ENCODE results near the gene SMIM3. TPM values are rescaled to one million over a fixed set of nuclear protein-coding genes. Genes with fewer than 3 reads are reported as not detected.
"Not testable (repeated sequence)": the region's sequence is repeated elsewhere in the genome, so short reads cannot be mapped to it uniquely, and the experiment has no call there.

Gene SMIM3
- total and polyA plus RNA-seq, 4 experiments from 2014 or later: 7.9 to 19.7 (median 13.7) TPM

- DNase-seq: peak in 1 of 5 donors; percentile 7
- H3K9me3 Mint-ChIP-seq; POLR2A ChIA-PET (ENCODE audit: partially characterized antibody); H3K36me3 ChIP-seq (ENCODE audit: insufficient read depth, low read length); H3K27me3 ChIP-seq (ENCODE audit: insufficient read depth, low read length); H3K9me3 ChIP-seq (ENCODE audit: control insufficient read depth in 1 of 2, low read length in 2 of 2); intact Hi-C loops (cut with micrococcal nuclease); H3K27me3 Mint-ChIP-seq; H3K27ac ChIP-seq (ENCODE audit: low read depth, low read length); CTCF ChIA-PET (ENCODE audit: partially characterized antibody); H3K4me3 ChIP-seq (ENCODE audit: low read length in 2 of 2): not testable (repeated sequence)
- peak overlapping the region; percentile 4 to 80 (median 64) for H3K4me3 Mint-ChIP-seq
- H3K4me1 Mint-ChIP-seq: peaks cover 43 to 80% (median 55%) of the 10 kb centered on the region in 4 donors
- H3K36me3 Mint-ChIP-seq: peaks cover 37 to 44% of the 10 kb centered on the region in 2 donors
- H3K27ac Mint-ChIP-seq: peak overlapping the region; percentile 19 to 93 (median 58)
- H3K4me1 ChIP-seq (ENCODE audit: insufficient read depth, low read length): peaks cover 16% of the 10 kb centered on the region
Observed at GRCh38 chr5:150742455-150743141, 36.0 kb upstream of the SMIM3 start.

- H3K9me3 ChIP-seq (ENCODE audit: control insufficient read depth in 1 of 2, low read length in 2 of 2); H3K36me3 ChIP-seq (ENCODE audit: insufficient read depth, low read length); H3K27ac ChIP-seq (ENCODE audit: low read depth, low read length); H3K27me3 Mint-ChIP-seq; H3K9me3 Mint-ChIP-seq; intact Hi-C loops (cut with micrococcal nuclease); CTCF ChIA-PET (ENCODE audit: partially characterized antibody); POLR2A ChIA-PET (ENCODE audit: partially characterized antibody); DNase-seq; H3K27me3 ChIP-seq (ENCODE audit: insufficient read depth, low read length); H3K4me3 ChIP-seq (ENCODE audit: low read length in 2 of 2): not testable (repeated sequence)
- peaks cover 11% of the 10 kb centered on the region for H3K4me1 ChIP-seq (ENCODE audit: insufficient read depth, low read length)
- H3K36me3 Mint-ChIP-seq: peaks cover 34 to 41% of the 10 kb centered on the region in 2 donors
- peaks cover 40 to 75% (median 51%) of the 10 kb centered on the region in 4 donors for H3K4me1 Mint-ChIP-seq
- peak overlapping the region in 2 of 8 donors; percentile 78 to 80 for H3K4me3 Mint-ChIP-seq
- peak overlapping the region in 3 of 7 donors; percentile 8 to 93 (median 83) for H3K27ac Mint-ChIP-seq
Observed at GRCh38 chr5:150743142-150743488, 35.4 kb upstream of the SMIM3 start.

GRCh38 chr5:150750469-150750868, 28.1 kb upstream of the SMIM3 start:
- no peak for DNase-seq
- peaks cover 24% of the 10 kb centered on the region for H3K36me3 ChIP-seq (ENCODE audit: insufficient read depth, low read length)

GRCh38 chr5:150751096-150751891, 27.3 kb upstream of the SMIM3 start:
- peak overlapping the region in 1 of 8 donors; percentile 2 for H3K4me3 Mint-ChIP-seq
- no peaks in the 10 kb centered on the region for H3K27me3 ChIP-seq (ENCODE audit: insufficient read depth, low read length)
- H3K4me1 Mint-ChIP-seq: peaks cover 40 to 55% (median 48%) of the 10 kb centered on the region in 4 donors
- H3K27ac Mint-ChIP-seq: peak overlapping the region in 4 of 7 donors; percentile 32 to 68 (median 39)
- H3K4me3 ChIP-seq (ENCODE audit: low read length in 2 of 2): no peak overlapping the region
- H3K36me3 ChIP-seq (ENCODE audit: insufficient read depth, low read length): peaks cover 27% of the 10 kb centered on the region
- no peak overlapping the region for H3K27ac ChIP-seq (ENCODE audit: low read depth, low read length)
- H3K4me1 ChIP-seq (ENCODE audit: insufficient read depth, low read length): peaks cover 36% of the 10 kb centered on the region
- ChIA-PET POLR2A (ENCODE audit: partially characterized antibody) (interaction anchor here (0.8 to 2.4 kb wide), 3 partner anchors 27 to 51 kb away, joined by 3 to 11 read pairs (median 5); partner anchors contain the start of genes RBM22 and SMIM3), CTCF (ENCODE audit: partially characterized antibody) (interaction anchor here (0.5 to 1.2 kb wide), 3 partner anchors 15 to 36 kb away, joined by 3 read pairs; no protein-coding TSS in a partner anchor)
- no peak for DNase-seq
- no peaks in the 10 kb centered on the region for H3K9me3 Mint-ChIP-seq
- no peaks in the 10 kb centered on the region for H3K27me3 Mint-ChIP-seq
- intact Hi-C loops (cut with micrococcal nuclease): no loop called here
- no peaks in the 10 kb centered on the region for H3K9me3 ChIP-seq (ENCODE audit: control insufficient read depth in 1 of 2, low read length in 2 of 2)
- H3K36me3 Mint-ChIP-seq: peaks cover 48 to 57% of the 10 kb centered on the region in 2 donors

More at GRCh38 chr5:150750469-150750868, 28.1 kb upstream of the SMIM3 start:
- H3K4me3 ChIP-seq (ENCODE audit: low read length in 2 of 2): no peak overlapping the region
- peak overlapping the region in 3 of 7 donors; percentile 31 to 90 (median 47) for H3K27ac Mint-ChIP-seq
- peak overlapping the region in 2 of 8 donors; percentile 48 to 59 for H3K4me3 Mint-ChIP-seq
- H3K36me3 Mint-ChIP-seq: peaks cover 45 to 55% of the 10 kb centered on the region in 2 donors
- ChIA-PET CTCF (ENCODE audit: partially characterized antibody) (interaction anchor here (0.8 to 1.2 kb wide), 4 partner anchors 14 to 36 kb away, joined by 3 read pairs; partner anchors contain the start of gene SMIM3), POLR2A (ENCODE audit: partially characterized antibody) (interaction anchor here (0.8 to 1.2 kb wide), 2 partner anchors 8 to 28 kb away, joined by 3 to 5 read pairs; partner anchors contain the start of genes DCTN4 and SMIM3)
- H3K27ac ChIP-seq (ENCODE audit: low read depth, low read length): no peak overlapping the region
- H3K4me1 Mint-ChIP-seq: peaks cover 38 to 57% (median 47%) of the 10 kb centered on the region in 4 donors
- no peaks in the 10 kb centered on the region for H3K9me3 Mint-ChIP-seq
- no peaks in the 10 kb centered on the region for H3K9me3 ChIP-seq (ENCODE audit: control insufficient read depth in 1 of 2, low read length in 2 of 2)
- intact Hi-C loops (cut with micrococcal nuclease): no loop called here
- no peaks in the 10 kb centered on the region for H3K27me3 ChIP-seq (ENCODE audit: insufficient read depth, low read length)
- H3K4me1 ChIP-seq (ENCODE audit: insufficient read depth, low read length): peaks cover 36% of the 10 kb centered on the region
- H3K27me3 Mint-ChIP-seq: no peaks in the 10 kb centered on the region

- ChIA-PET POLR2A (ENCODE audit: partially characterized antibody) (interaction anchor here (2.4 kb wide), 1 partner anchor 53 kb away, joined by 11 read pairs; the partner anchor contains the start of gene RBM22), CTCF (ENCODE audit: partially characterized antibody) (interaction anchor here (1.0 to 2.2 kb wide), 2 partner anchors 25 to 53 kb away, joined by 4 to 10 read pairs; partner anchors contain the start of genes RBM22 and SMIM3)
- H3K27me3 ChIP-seq (ENCODE audit: insufficient read depth, low read length): no peaks in the 10 kb centered on the region
- Mint-ChIP-seq H3K27me3 (no peaks in the 10 kb centered on the region), H3K9me3 (no peaks in the 10 kb centered on the region), H3K27ac (peak overlapping the region in 1 of 7 donors; percentile 36), H3K4me3 (peak overlapping the region in 1 of 8 donors; percentile 5), H3K4me1 (peaks cover 44 to 60% (median 50%) of the 10 kb centered on the region in 4 donors), H3K36me3 (peaks cover 48 to 60% of the 10 kb centered on the region in 2 donors)
- peaks cover 27% of the 10 kb centered on the region for H3K36me3 ChIP-seq (ENCODE audit: insufficient read depth, low read length)
- no peaks in the 10 kb centered on the region for H3K9me3 ChIP-seq (ENCODE audit: control insufficient read depth in 1 of 2, low read length in 2 of 2)
- peaks cover 49% of the 10 kb centered on the region for H3K4me1 ChIP-seq (ENCODE audit: insufficient read depth, low read length)
- no peak overlapping the region for H3K4me3 ChIP-seq (ENCODE audit: low read length in 2 of 2)
- intact Hi-C loops (cut with micrococcal nuclease): no loop called here
- H3K27ac ChIP-seq (ENCODE audit: low read depth, low read length): no peak overlapping the region
- no peak for DNase-seq
Observed at GRCh38 chr5:150753463-150753862, 25.1 kb upstream of the SMIM3 start.

GRCh38 chr5:150753863-150754262, 24.7 kb upstream of the SMIM3 start:
- peaks cover 44 to 59% (median 50%) of the 10 kb centered on the region in 4 donors for H3K4me1 Mint-ChIP-seq
- no peaks in the 10 kb centered on the region for H3K9me3 Mint-ChIP-seq
- Histone ChIP-seq H3K36me3 (ENCODE audit: insufficient read depth, low read length) (peaks cover 27% of the 10 kb centered on the region), H3K9me3 (ENCODE audit: control insufficient read depth in 1 of 2, low read length in 2 of 2) (no peaks in the 10 kb centered on the region), H3K27me3 (ENCODE audit: insufficient read depth, low read length) (no peaks in the 10 kb centered on the region), H3K4me3 (ENCODE audit: low read length in 2 of 2) (no peak overlapping the region), H3K27ac (ENCODE audit: low read depth, low read length) (no peak overlapping the region), H3K4me1 (ENCODE audit: insufficient read depth, low read length) (peaks cover 49% of the 10 kb centered on the region)
- peak overlapping the region in 1 of 8 donors; percentile 20 for H3K4me3 Mint-ChIP-seq
- ChIA-PET POLR2A (ENCODE audit: partially characterized antibody) (no interaction called here), CTCF (ENCODE audit: partially characterized antibody) (interaction anchor here (0.9 to 2.2 kb wide), 3 partner anchors 23 to 53 kb away, joined by 3 to 10 read pairs (median 4); partner anchors contain the start of genes RBM22 and SMIM3)
- intact Hi-C loops (cut with micrococcal nuclease): no loop called here
- no peak for DNase-seq
- H3K27ac Mint-ChIP-seq: peak overlapping the region in 1 of 7 donors; percentile 36
- no peaks in the 10 kb centered on the region for H3K27me3 Mint-ChIP-seq
- peaks cover 47 to 60% of the 10 kb centered on the region in 2 donors for H3K36me3 Mint-ChIP-seq

Data from CD4-positive, alpha-beta memory T cell (primary cell).